ENCODE measurements around the gene ARHGAP24. TPM values are rescaled to one million over a fixed set of nuclear protein-coding genes. Genes with fewer than 3 reads are reported as not detected.

The ARHGAP24 gene
- total RNA-seq, 4 donors from 2014 or later, result 12.1 to 60.8 (median 18.9) TPM

DNA sequence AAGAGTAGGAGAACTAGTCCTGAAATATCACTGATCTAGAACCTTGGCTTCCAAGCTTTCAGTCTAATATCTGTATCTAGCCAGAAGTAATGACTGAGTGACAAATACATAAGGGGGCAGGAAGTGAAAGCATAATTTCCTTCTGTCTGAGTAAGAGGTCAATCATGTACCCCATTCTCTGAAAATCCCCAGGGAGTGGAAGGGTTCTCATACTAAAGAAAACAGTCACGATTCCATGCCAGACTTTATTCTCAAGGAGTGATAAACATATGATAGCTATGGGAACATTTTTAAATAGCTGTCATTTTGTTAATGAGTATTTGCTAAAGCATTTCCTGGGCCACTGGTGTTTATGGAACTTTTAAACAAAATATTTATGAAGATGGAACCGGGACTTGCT lies 308.5 kb downstream of the ARHGAP24 start:
- intact Hi-C loops (cut with DNase I; ENCODE audit: low total_unique reads), result no loop called here
- no peaks in the 10 kb centered on the region for H3K4me1 ChIP-seq

DNA sequence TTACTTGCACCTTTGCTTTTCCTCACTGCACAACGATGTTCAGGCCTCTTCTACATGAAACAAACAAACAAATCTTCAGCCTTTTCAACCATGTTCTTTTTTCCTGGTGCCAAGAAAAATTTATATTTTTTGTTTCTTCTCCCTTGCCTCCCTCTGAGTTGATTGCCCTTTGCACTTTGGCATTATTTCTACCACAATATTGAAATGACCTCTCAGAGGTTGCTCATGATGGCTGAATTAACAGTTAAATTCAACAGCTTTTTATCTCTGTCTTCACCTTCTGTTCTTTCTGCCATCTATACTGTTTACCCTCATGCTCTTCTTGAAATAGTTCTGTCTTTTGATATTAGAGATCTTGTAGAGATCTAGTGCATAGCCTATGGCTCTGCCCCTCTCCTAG lies 308.9 kb downstream of the ARHGAP24 start:
- Histone ChIP-seq H3K4me3 (no peak overlapping the region), H3K36me3 (no peaks in the 10 kb centered on the region), H3K4me1 (no peaks in the 10 kb centered on the region), H3K9me3 (no peaks in the 10 kb centered on the region), H3K27me3 (no peaks in the 10 kb centered on the region), H3K27ac (peak overlapping the region in 1 of 2 donors; percentile 61)
- TF ChIP-seq, protein P1, sequence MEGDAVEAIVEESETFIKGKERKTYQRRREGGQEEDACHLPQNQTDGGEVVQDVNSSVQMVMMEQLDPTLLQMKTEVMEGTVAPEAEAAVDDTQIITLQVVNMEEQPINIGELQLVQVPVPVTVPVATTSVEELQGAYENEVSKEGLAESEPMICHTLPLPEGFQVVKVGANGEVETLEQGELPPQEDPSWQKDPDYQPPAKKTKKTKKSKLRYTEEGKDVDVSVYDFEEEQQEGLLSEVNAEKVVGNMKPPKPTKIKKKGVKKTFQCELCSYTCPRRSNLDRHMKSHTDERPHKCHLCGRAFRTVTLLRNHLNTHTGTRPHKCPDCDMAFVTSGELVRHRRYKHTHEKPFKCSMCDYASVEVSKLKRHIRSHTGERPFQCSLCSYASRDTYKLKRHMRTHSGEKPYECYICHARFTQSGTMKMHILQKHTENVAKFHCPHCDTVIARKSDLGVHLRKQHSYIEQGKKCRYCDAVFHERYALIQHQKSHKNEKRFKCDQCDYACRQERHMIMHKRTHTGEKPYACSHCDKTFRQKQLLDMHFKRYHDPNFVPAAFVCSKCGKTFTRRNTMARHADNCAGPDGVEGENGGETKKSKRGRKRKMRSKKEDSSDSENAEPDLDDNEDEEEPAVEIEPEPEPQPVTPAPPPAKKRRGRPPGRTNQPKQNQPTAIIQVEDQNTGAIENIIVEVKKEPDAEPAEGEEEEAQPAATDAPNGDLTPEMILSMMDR (IDR thresholded peaks at IDR 0.05), result no peak
- no peak for TF ChIP-seq POLR2A (IDR thresholded peaks at IDR 0.05)
- intact Hi-C loops (cut with DNase I; ENCODE audit: low total_unique reads), result no loop called here
- DNase-seq, result no peak

More for the DNA sequence above, 308.5 kb downstream of the ARHGAP24 start:
- H3K27me3 ChIP-seq, result no peaks in the 10 kb centered on the region
- H3K27ac ChIP-seq, result peak overlapping the region in 1 of 2 donors; percentile 61
- H3K36me3 ChIP-seq, result no peaks in the 10 kb centered on the region
- DNase-seq, result no peak
- no peak overlapping the region for H3K4me3 ChIP-seq
- H3K9me3 ChIP-seq, result no peaks in the 10 kb centered on the region
- TF ChIP-seq, protein P1 (IDR thresholded peaks at IDR 0.05), result no peak
- TF ChIP-seq POLR2A (IDR thresholded peaks at IDR 0.05), result no peak

DNA sequence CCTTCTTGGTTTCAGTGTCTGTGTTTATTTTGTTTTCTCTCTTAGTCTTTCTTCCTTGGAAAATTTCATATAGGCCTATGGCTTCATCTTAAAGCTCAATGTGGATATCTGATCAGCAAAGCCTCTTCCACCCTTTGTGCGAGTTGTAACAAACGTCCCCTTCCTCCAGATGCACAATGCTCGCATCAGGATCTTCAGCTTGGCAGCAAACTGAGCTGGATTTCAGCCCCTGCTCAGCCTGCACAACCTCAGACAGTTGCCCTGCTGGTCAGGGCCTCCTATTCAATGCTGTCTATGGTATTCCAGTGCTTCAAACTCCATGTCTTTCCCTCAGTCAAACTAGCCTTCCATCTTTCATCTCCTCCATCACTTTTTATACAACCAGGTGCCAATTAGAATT lies 309.4 kb downstream of the ARHGAP24 start:
- H3K27ac ChIP-seq, result peak overlapping the region in 1 of 2 donors; percentile 61
- H3K9me3 ChIP-seq, result no peaks in the 10 kb centered on the region
- intact Hi-C loops (cut with DNase I; ENCODE audit: low total_unique reads), result no loop called here
- no peaks in the 10 kb centered on the region for H3K4me1 ChIP-seq
- TF ChIP-seq POLR2A (IDR thresholded peaks at IDR 0.05), result no peak
- TF ChIP-seq, protein P1 (IDR thresholded peaks at IDR 0.05), result no peak
- H3K4me3 ChIP-seq, result no peak overlapping the region
- H3K36me3 ChIP-seq, result no peaks in the 10 kb centered on the region
- H3K27me3 ChIP-seq, result no peaks in the 10 kb centered on the region
- no peak for DNase-seq

DNA sequence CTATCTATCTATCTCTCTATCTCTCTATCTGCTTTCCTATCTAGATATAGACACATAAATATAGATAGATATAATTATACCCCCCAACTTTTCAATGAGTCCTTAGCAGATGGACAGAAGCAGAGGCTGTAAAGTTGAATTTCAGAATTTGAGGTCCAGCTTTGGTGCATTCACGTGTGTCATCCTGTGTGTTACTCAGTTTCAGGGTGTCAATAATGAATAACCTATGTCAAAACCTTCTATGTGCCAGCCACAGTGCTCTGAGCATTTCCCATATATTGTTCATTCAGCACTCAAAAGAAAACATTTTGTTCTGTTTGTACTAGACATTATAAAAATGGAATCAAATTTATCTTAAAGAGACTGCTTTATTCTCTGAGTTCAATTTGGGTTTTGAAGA lies 310.0 kb downstream of the ARHGAP24 start:
- H3K4me1 ChIP-seq, result no peaks in the 10 kb centered on the region
- TF ChIP-seq, protein P1 (IDR thresholded peaks at IDR 0.05), result no peak
- no peak for TF ChIP-seq POLR2A (IDR thresholded peaks at IDR 0.05)
- no peaks in the 10 kb centered on the region for H3K36me3 ChIP-seq
- H3K4me3 ChIP-seq, result no peak overlapping the region
- DNase-seq, result no peak
- H3K9me3 ChIP-seq, result no peaks in the 10 kb centered on the region
- no peaks in the 10 kb centered on the region for H3K27me3 ChIP-seq
- H3K27ac ChIP-seq, result no peak overlapping the region
- intact Hi-C loops (cut with DNase I; ENCODE audit: low total_unique reads), result no loop called here

DNA sequence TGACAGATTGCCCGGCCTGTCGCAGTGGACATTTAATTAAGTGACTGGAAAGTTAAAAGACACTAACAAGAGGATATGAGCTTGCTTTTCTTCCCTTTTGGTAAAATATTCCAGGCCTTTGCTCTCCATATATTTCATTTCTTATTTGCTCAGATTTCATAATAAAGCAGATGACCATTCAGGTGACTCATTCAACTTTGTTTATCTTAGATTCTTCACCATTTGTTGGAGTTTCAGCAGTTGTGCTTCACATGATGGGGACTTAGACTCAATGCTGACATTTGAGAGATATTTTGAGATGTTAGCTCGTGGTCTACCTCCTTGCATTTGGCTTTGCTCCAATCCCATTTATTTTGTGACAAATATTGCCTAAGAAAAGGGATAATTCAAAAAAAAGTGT lies 312.2 kb downstream of the ARHGAP24 start:
- no peak for DNase-seq
- intact Hi-C loops (cut with DNase I; ENCODE audit: low total_unique reads), result no loop called here
- no peak overlapping the region for H3K4me3 ChIP-seq
- H3K4me1 ChIP-seq, result no peaks in the 10 kb centered on the region
- TF ChIP-seq, protein P1 (IDR thresholded peaks at IDR 0.05), result no peak
- TF ChIP-seq POLR2A (IDR thresholded peaks at IDR 0.05), result no peak
- H3K27me3 ChIP-seq, result no peaks in the 10 kb centered on the region
- peak overlapping the region; percentile 21 to 44 for H3K27ac ChIP-seq
- H3K9me3 ChIP-seq, result no peaks in the 10 kb centered on the region
- H3K36me3 ChIP-seq, result no peaks in the 10 kb centered on the region
